HL-60 (cell line): ENCODE data around the gene CD226.

Experiments used
- DNase-seq, 2 experiments: peaks; one replicate each; pipeline ENCODE4 v3.0.0-alpha.2; 2010 to 2020; ENCODE audit warnings: low read depth in 1 of 2, low spot score in 1 of 2
- H3K27ac ChIP-seq: fragments of 250-450 bp; sonication (Bioruptor Pico); replicated peaks from 2 replicates; pipeline ENCODE4 v1.5.1; 2020; ENCODE audit warnings: mild to moderate bottlenecking, moderate library complexity
- H3K27me3 ChIP-seq: fragments of 250-450 bp; sonication (Bioruptor Pico); 2 replicates; pipeline ENCODE4 v1.5.1; 2021; ENCODE audit warnings: mild to moderate bottlenecking, moderate library complexity; ENCODE audit not compliant: insufficient read depth, poor library complexity, severe bottlenecking
- H3K4me3 ChIP-seq: replicated peaks from 2 replicates; pipeline ENCODE4 v1.5.1; 2011; ENCODE audit warnings: mild to moderate bottlenecking, control low read depth, low read length; ENCODE audit not compliant: insufficient read depth
- CTCF ChIP-seq: IDR thresholded peaks from one replicate; pipeline ENCODE4 v1.5.1; 2011; ENCODE audit warnings: low read length, control low read depth, inconsistent platforms; ENCODE audit not compliant: insufficient read depth
- GABPA ChIP-seq: IDR thresholded peaks from 2 replicates; pipeline ENCODE4 v1.6.1; 2012; ENCODE audit warnings: low read depth
- POLR2AphosphoS5 ChIP-seq: IDR thresholded peaks from 2 replicates; pipeline ENCODE4 v1.6.1; 2012; ENCODE audit warnings: low read depth
- SPI1 ChIP-seq: IDR thresholded peaks from 2 replicates; pipeline ENCODE4 v1.6.1; 2012; ENCODE audit warnings: low read depth, mild to moderate bottlenecking, borderline replicate concordance
- TF ChIP-seq, protein P1 (sequence below): IDR thresholded peaks from 2 replicates; pipeline ENCODE4 v1.6.1; 2012; ENCODE audit warnings: low read depth; ENCODE audit not compliant: insufficient replicate concordance

CD226 gene

GRCh38 chr18:69958422-69958821, 10.7 kb upstream of the CD226 start:
- TF ChIP-seq POLR2AphosphoS5: no peak
- TF ChIP-seq SPI1: no peak
- TF ChIP-seq, protein P1, sequence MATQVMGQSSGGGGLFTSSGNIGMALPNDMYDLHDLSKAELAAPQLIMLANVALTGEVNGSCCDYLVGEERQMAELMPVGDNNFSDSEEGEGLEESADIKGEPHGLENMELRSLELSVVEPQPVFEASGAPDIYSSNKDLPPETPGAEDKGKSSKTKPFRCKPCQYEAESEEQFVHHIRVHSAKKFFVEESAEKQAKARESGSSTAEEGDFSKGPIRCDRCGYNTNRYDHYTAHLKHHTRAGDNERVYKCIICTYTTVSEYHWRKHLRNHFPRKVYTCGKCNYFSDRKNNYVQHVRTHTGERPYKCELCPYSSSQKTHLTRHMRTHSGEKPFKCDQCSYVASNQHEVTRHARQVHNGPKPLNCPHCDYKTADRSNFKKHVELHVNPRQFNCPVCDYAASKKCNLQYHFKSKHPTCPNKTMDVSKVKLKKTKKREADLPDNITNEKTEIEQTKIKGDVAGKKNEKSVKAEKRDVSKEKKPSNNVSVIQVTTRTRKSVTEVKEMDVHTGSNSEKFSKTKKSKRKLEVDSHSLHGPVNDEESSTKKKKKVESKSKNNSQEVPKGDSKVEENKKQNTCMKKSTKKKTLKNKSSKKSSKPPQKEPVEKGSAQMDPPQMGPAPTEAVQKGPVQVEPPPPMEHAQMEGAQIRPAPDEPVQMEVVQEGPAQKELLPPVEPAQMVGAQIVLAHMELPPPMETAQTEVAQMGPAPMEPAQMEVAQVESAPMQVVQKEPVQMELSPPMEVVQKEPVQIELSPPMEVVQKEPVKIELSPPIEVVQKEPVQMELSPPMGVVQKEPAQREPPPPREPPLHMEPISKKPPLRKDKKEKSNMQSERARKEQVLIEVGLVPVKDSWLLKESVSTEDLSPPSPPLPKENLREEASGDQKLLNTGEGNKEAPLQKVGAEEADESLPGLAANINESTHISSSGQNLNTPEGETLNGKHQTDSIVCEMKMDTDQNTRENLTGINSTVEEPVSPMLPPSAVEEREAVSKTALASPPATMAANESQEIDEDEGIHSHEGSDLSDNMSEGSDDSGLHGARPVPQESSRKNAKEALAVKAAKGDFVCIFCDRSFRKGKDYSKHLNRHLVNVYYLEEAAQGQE: no peak
- no peak for TF ChIP-seq GABPA
- no peak for TF ChIP-seq CTCF
- no peak for DNase-seq
- no peaks in the 10 kb centered on the region for H3K27me3 ChIP-seq
- no peak overlapping the region for H3K27ac ChIP-seq
- no peak overlapping the region for H3K4me3 ChIP-seq

DNA sequence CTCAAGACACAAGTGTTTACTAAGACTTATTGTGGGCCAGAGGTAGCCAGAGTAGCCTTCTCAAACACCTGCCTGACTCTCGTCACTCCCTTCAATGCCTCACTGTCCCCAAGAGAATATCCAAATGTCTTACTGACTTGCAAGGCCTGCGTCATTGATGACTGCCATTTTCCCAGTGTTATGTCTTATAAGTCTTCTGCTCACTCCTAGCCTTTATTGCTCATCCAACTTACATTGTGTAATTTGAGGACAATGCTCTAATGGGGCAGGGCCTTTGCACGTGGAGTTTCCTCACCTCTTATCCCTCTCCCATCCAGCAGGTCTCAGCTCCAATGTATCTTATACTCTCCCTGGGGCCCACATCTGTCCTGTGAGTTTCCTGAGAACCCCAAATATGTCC, 10.1 kb upstream of the CD226 start:
- TF ChIP-seq SPI1 (no peak), GABPA (no peak), POLR2AphosphoS5 (no peak), CTCF (no peak)
- TF ChIP-seq, protein P1: no peak
- no peak for DNase-seq
- no peak overlapping the region for H3K27ac ChIP-seq
- no peaks in the 10 kb centered on the region for H3K27me3 ChIP-seq
- H3K4me3 ChIP-seq: no peak overlapping the region

- no peak for DNase-seq
- Histone ChIP-seq H3K27me3 (no peaks in the 10 kb centered on the region), H3K4me3 (no peak overlapping the region), H3K27ac (no peak overlapping the region)
- TF ChIP-seq CTCF: no peak
- no peak for TF ChIP-seq POLR2AphosphoS5
- no peak for TF ChIP-seq SPI1
- TF ChIP-seq GABPA: no peak
- TF ChIP-seq, protein P1: no peak
Measured at GRCh38 chr18:69956665-69957620, 9.3 kb upstream of the CD226 start.
